NCI-H146 treated with DMSO at 0.1 percent for 48 hours (cell line): ENCODE results near the gene UNCX.

Source experiments
- DNase-seq: peaks from one replicate; lab custom pipeline; 2025; ENCODE audit not compliant: unreplicated experiment; lab: John Stamatoyannopoulos, UW

UNCX gene

GRCh38 chr7:1242606-1243289 is 10.1 kb downstream of the UNCX start:
- no peak for DNase-seq

GRCh38 chr7:1243290-1243963 is 10.8 kb downstream of the UNCX start:
- no peak for DNase-seq

GRCh38 chr7:1243964-1244416 is 11.3 kb downstream of the UNCX start:
- no peak for DNase-seq

- DNase-seq: no peak
Measured at GRCh38 chr7:1244700-1245523, 12.2 kb downstream of the UNCX start.

GRCh38 chr7:1245524-1246050 is 12.9 kb downstream of the UNCX start:
- no peak for DNase-seq

GRCh38 chr7:1246160-1246870 is 13.6 kb downstream of the UNCX start:
- no peak for DNase-seq

GRCh38 chr7:1246871-1247526 is 14.3 kb downstream of the UNCX start:
- no peak for DNase-seq

- no peak for DNase-seq
Measured at GRCh38 chr7:1247527-1248041, 14.9 kb downstream of the UNCX start.

GRCh38 chr7:1248143-1248915 is 15.7 kb downstream of the UNCX start:
- no peak for DNase-seq

GRCh38 chr7:1248916-1249581 is 16.4 kb downstream of the UNCX start:
- no peak for DNase-seq

- DNase-seq: no peak
Measured at GRCh38 chr7:1249731-1250130, 17.1 kb downstream of the UNCX start.

GRCh38 chr7:1250901-1251300 is 18.2 kb downstream of the UNCX start:
- no peak for DNase-seq

- no peak for DNase-seq
Measured at GRCh38 chr7:1251796-1252539, 19.3 kb downstream of the UNCX start.

GRCh38 chr7:1252540-1253090 is 19.9 kb downstream of the UNCX start:
- DNase-seq: no peak

GRCh38 chr7:1253681-1254181 is 21.1 kb downstream of the UNCX start:
- no peak for DNase-seq

GRCh38 chr7:1254281-1255079 is 21.8 kb downstream of the UNCX start:
- no peak for DNase-seq
